ENCODE results near the gene TAB3. TPM values are rescaled to one million over a fixed set of nuclear protein-coding genes. Genes with fewer than 3 reads are reported as not detected.

The TAB3 gene
- total RNA-seq, 1 experiment from 2014 or later, result 28.4 TPM

DNA sequence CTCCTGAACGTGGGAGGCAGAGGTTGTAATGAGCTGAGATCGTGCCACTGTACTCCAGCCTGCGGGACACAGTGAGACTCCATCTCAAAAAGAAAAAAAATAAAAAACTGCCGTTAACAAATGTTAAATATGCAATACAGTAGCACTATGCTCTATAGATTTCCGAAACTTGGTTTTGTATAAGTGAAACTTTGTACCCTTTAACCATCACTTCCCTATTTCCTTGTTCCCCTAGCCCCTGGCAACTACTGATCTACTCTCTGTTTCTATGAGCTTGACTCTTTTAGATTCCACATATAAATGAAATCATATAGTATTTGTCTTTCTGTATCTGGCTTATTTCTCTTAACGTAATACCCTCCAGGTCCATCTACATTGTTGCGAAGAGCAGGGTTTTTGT, 74.1 kb downstream of the TAB3 start:
- intact Hi-C loops (cut with micrococcal nuclease), result no loop called here
- no peaks in the 10 kb centered on the region for H3K36me3 Mint-ChIP-seq (ENCODE audit: insufficient read depth, unreplicated experiment)
- H3K27me3 Mint-ChIP-seq (ENCODE audit: insufficient read depth, unreplicated experiment), result no peaks in the 10 kb centered on the region
- H3K4me3 Mint-ChIP-seq (ENCODE audit: unreplicated experiment), result no peak overlapping the region
- no peak for TF ChIP-seq CTCF (IDR thresholded peaks at IDR 0.05; ENCODE audit: unreplicated experiment)
- no peak for DNase-seq (ENCODE audit: unreplicated experiment)
- POLR2A ChIA-PET, result no interaction called here
- CTCF ChIA-PET, result interaction anchor here (0.6 to 1.7 kb wide), 4 partner anchors 49 to 144 kb away, joined by 3 to 10 read pairs (median 6); no protein-coding TSS in a partner anchor
- no peaks in the 10 kb centered on the region for H3K9me3 Mint-ChIP-seq (ENCODE audit: unreplicated experiment)
- no peaks in the 10 kb centered on the region for H3K4me1 Mint-ChIP-seq (ENCODE audit: insufficient read depth, unreplicated experiment)
- no TSS peak for BruUV-seq (replicated peaks)
- no peak overlapping the region for H3K27ac Mint-ChIP-seq (ENCODE audit: low read depth, unreplicated experiment)

GRCh38 chrX:30812326-30812725, 76.7 kb downstream of the TAB3 start:
- Mint-ChIP-seq H3K4me3 (ENCODE audit: unreplicated experiment) (no peak overlapping the region), H3K9me3 (ENCODE audit: unreplicated experiment) (no peaks in the 10 kb centered on the region), H3K27ac (ENCODE audit: low read depth, unreplicated experiment) (no peak overlapping the region), H3K36me3 (ENCODE audit: insufficient read depth, unreplicated experiment) (no peaks in the 10 kb centered on the region), H3K27me3 (ENCODE audit: insufficient read depth, unreplicated experiment) (no peaks in the 10 kb centered on the region), H3K4me1 (ENCODE audit: insufficient read depth, unreplicated experiment) (no peaks in the 10 kb centered on the region)
- intact Hi-C loops (cut with micrococcal nuclease), result no loop called here
- DNase-seq (ENCODE audit: unreplicated experiment), result no peak
- ChIA-PET POLR2A (no interaction called here), CTCF (interaction anchor here (2.5 kb wide), 1 partner anchor 77 kb away, joined by 10 read pairs; no protein-coding TSS in a partner anchor)
- BruUV-seq (replicated peaks), result no TSS peak
- no peak for TF ChIP-seq CTCF (IDR thresholded peaks at IDR 0.05; ENCODE audit: unreplicated experiment)

DNA sequence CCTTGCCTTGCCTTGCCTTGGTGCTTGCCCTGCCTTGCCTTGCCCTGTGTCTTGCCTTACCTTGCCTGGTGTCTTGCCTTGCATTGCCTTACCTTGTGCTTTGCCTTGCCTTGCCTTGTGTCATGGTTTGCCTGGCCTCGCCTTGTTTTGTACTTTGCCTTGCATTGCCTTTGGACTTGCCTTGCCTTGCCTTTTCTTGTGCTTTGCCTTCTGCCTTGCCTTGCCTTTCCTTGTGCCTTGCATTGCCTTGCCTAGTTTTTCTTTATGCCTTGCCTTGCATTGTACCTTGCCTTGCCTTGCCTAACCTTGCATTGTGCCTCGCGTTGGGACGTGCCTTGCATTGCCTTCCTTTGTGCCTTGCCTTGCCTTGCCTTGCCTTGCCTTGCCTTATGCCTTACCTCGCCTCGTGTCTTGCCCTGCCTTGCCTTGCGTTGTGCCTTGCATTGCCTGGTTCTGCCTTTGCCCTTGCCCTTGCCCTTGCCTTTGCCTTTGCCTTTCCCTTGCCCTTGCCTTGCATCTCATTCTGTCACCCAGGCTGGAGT, 82.8 kb downstream of the TAB3 start:
- intact Hi-C loops (cut with micrococcal nuclease), result no loop called here
- DNase-seq (ENCODE audit: unreplicated experiment), result no peak
- Mint-ChIP-seq H3K27me3 (ENCODE audit: insufficient read depth, unreplicated experiment) (no peaks in the 10 kb centered on the region), H3K9me3 (ENCODE audit: unreplicated experiment) (no peaks in the 10 kb centered on the region), H3K4me1 (ENCODE audit: insufficient read depth, unreplicated experiment) (no peaks in the 10 kb centered on the region), H3K4me3 (ENCODE audit: unreplicated experiment) (no peak overlapping the region), H3K27ac (ENCODE audit: low read depth, unreplicated experiment) (no peak overlapping the region), H3K36me3 (ENCODE audit: insufficient read depth, unreplicated experiment) (no peaks in the 10 kb centered on the region)
- POLR2A ChIA-PET, result no interaction called here
- no peak for TF ChIP-seq CTCF (IDR thresholded peaks at IDR 0.05; ENCODE audit: unreplicated experiment)
- BruUV-seq (replicated peaks), result no TSS peak
- CTCF ChIA-PET, result no interaction called here

DNA sequence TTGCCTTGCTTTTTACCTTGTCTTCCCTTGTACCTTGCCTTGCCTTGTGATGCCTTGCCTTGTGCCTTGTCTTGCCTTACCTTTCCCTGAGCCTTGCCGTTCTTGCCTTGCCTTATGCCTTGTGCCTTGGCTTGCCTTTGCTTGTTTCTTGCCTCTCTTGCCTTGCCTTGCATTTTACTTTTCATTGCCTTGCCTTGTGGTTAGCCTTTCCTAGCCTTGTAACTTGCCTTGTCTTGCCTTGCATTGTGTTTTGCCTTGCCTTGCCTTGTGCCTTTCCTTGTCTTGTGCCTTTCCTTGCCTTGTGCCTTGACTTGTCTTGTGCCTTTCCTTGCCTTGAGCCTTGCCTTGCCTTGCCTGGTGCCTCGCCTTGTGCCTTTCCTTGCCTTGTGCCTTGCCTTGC, 84.6 kb downstream of the TAB3 start:
- H3K9me3 Mint-ChIP-seq (ENCODE audit: unreplicated experiment), result no peaks in the 10 kb centered on the region
- intact Hi-C loops (cut with micrococcal nuclease), result no loop called here
- ChIA-PET POLR2A (no interaction called here), CTCF (no interaction called here)
- no peak overlapping the region for H3K4me3 Mint-ChIP-seq (ENCODE audit: unreplicated experiment)
- H3K27me3 Mint-ChIP-seq (ENCODE audit: insufficient read depth, unreplicated experiment), result no peaks in the 10 kb centered on the region
- TF ChIP-seq CTCF (IDR thresholded peaks at IDR 0.05; ENCODE audit: unreplicated experiment), result no peak
- BruUV-seq (replicated peaks), result no TSS peak
- H3K4me1 Mint-ChIP-seq (ENCODE audit: insufficient read depth, unreplicated experiment), result no peaks in the 10 kb centered on the region
- no peak overlapping the region for H3K27ac Mint-ChIP-seq (ENCODE audit: low read depth, unreplicated experiment)
- no peaks in the 10 kb centered on the region for H3K36me3 Mint-ChIP-seq (ENCODE audit: insufficient read depth, unreplicated experiment)
- no peak for DNase-seq (ENCODE audit: unreplicated experiment)
